NCI-H2227 (cell line): Measurements from ENCODE around the gene SEMA3A.

Source experiments
- DNase-seq: peaks from one replicate; lab custom pipeline; 2025; ENCODE audit not compliant: unreplicated experiment; lab: John Stamatoyannopoulos, UW

SEMA3A gene

GRCh38 chr7:84022009-84022408 is 172.6 kb downstream of the SEMA3A start:
- no peak for DNase-seq

DNA sequence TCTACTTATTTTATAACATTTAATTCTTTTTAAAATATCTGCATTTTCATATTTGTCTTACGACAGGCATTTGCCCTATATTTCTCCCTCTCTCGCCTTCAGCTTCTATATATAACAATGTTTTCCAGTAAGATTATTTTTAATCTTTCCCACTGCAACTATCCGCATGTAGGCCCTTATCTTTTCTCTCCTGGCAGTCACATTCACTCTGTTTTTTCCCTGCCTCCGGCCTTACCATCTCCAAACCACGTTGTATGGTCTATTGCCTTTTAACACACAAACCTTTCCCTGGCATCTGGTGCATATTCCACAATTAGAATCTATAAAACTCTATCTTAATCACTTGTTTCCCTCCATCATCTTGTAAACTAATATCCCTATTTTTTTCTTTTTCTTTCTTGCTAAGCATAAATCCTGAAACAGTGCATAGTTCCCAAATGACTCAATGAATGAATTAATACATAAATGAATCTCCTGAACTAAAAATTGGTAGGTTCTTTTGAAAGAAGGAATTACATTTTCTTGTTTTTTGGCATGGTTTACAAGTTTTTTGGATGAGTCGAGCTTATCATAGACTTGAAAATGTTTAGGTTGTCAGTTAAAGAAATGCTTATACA is 173.2 kb downstream of the SEMA3A start:
- DNase-seq: no peak

GRCh38 chr7:84017651-84018050 is 176.9 kb downstream of the SEMA3A start:
- no peak for DNase-seq

DNA sequence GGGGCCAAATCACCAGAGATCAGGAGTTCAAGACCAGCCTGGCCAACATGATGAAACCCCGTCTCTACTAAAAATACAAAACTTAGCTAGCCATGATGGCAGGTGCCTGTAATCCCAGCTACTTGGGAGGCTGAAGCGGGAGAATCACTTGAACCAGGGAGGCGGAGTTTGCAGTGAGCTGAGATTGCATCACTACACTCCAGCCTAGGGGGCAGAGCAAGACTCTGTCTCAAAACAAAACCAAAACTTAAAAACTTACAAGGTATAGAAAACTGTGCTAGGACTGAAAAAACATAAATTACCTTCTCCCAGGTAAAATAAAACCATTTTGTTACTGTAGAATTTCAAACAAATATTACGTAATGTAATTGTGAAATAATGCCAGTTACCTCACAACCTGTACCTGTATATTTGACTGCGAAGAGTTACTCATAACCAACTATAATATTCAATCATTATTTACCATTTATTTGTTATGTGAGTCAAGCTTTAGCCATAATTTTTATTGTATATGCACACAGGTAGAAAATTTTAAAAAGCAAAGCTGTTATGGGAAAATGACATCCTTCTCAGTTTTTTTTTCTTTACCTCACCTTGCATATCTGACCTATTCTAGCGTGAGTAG is 180.9 kb downstream of the SEMA3A start:
- DNase-seq: no peak

- DNase-seq: no peak
Observed at GRCh38 chr7:84009782-84010181, 184.8 kb downstream of the SEMA3A start.

DNA sequence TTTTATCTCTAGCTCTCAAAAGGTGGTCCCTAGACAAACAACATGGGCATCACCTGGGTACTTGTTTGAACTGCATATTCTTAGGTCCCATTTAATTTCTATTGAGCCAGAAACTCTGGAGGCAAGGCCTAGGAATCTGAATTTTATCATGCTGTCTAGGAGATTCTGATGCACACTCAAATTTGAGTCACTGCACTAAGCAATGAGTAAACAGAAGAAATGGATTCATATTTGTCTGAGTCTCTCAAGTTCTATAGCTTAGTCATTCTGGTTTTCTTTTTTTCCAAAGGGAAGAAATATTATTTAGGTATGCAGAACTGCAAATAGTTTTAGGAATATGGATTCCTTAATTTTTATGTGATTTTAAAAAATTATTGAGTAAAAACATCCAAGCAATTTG is 185.5 kb downstream of the SEMA3A start:
- no peak for DNase-seq

DNA sequence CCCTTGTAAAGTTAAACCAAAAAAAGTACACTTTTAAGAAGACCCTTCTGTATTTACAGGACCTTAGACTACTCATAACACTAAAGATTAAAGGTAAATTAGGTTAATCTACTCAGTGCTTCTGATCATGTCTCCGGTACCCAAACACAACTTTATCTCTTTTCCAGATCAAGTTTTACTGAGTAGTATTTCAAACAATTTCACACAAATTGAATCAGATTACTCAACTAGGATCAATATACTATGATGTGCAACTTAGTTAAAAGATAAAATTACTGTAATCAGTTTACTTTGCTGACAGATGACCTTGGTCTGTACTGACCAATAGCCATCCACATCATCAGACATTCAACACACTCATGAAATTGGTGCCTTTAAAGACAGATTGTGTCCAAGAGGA is 191.4 kb downstream of the SEMA3A start:
- DNase-seq: no peak

GRCh38 chr7:84002348-84002747 is 192.2 kb downstream of the SEMA3A start:
- DNase-seq: no peak

GRCh38 chr7:83996879-83997278 is 197.7 kb downstream of the SEMA3A start:
- DNase-seq: no peak

- DNase-seq: no peak
Observed at GRCh38 chr7:83987764-83988163, 206.8 kb downstream of the SEMA3A start.

DNA sequence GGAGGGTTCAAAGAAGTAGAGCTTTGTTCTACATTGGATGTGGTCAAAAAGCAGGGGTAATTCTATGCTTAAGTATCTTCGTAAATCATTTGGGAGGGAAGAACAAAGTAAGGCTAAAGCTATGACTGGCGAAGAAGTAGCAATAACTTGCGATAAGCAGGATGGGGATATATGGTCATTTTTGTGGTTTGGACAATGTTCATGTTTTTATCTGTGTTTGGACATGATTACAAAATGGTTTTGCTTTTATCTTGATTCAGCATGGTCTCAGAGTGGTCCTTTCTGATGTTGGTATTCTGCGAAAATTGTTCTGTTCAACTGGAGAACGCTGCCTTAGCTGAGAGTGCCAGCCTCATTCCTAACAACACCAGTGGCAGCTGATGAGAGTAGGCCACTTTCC is 208.8 kb downstream of the SEMA3A start:
- DNase-seq: no peak

DNA sequence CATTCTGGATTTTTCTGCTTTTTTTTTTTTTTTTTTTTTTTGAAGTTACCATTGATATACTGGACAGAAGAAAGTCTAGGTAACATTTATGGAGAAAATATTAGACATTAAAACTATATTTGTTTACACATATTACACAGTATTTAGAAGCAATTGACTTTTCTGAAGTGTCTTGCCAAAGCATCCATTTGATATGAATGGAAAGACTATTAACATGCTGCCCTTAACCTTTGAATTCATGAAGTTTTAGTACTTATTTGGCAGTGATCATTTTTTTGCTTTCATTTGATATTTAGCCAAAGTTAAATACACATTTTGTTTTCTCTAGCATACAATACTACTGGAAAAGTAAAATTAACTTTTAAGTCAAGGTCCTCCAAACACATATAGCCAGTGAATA is 210.0 kb downstream of the SEMA3A start:
- no peak for DNase-seq

- no peak for DNase-seq
Observed at GRCh38 chr7:83984076-83984475, 210.5 kb downstream of the SEMA3A start.

DNA sequence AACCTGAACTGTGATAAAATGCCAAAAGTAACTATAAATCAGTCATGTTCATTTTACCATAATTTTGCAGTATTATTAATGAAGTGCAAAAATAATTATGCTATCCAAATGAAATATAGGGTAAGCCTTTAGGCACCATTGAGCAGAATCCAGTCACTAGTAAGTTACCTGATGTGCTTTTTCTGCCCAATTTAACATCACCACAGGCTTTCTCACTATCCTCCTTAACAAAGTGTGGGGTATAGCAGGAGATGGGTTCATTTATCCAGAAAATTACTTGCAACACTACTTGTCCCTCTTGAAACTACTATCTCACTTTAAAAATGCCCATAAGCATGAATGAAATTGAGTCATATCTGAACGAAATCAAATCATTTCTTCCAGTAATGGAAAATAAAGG is 211.0 kb downstream of the SEMA3A start:
- no peak for DNase-seq

DNA sequence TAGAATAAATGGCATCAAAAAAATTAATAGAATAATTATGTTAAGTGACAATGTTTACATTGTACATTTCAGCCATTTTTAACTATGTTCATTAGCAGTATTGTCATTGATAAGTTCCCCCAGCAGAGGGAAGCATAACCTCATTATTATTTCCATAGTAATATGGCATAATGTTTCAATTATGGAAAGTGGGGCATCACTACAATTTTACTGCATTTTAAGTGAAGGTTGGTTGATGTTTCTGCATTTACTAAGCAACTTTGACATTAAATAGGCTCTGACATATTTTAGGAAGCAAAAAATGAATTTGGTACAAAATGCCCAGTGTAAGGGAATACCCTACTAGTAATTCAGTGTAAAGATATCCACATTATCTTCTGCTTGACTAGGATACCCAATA is 218.3 kb downstream of the SEMA3A start:
- DNase-seq: peak; percentile 46

GRCh38 chr7:83970081-83970480 is 224.5 kb downstream of the SEMA3A start:
- no peak for DNase-seq

GRCh38 chr7:83964318-83964717 is 230.3 kb downstream of the SEMA3A start:
- DNase-seq: no peak

GRCh38 chr7:83957333-83957732 is 237.3 kb downstream of the SEMA3A start:
- DNase-seq: no peak

DNA sequence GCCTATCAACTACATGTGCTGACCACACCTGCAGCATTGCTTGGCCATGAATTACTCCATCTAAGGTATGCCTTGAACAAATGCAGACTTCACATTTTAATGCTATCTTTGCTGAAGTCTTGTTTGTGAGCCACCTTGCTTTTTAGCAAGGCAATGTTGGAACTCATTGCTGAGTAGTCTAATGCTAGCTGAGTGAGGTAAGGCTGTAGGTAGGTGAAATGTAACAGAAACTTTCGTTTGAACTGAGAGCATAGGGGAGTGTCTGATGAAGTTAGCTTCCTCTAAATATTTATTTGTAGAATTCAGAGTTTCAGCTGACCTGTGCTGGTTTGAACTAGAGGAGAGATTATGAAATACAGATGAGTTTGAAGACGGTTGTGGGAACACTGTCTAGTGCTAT is 238.5 kb downstream of the SEMA3A start:
- no peak for DNase-seq

GRCh38 chr7:83952236-83952635 is 242.4 kb downstream of the SEMA3A start:
- no peak for DNase-seq

GRCh38 chr7:83947260-83947659 is 247.3 kb downstream of the SEMA3A start:
- peak; percentile 38 for DNase-seq

DNA sequence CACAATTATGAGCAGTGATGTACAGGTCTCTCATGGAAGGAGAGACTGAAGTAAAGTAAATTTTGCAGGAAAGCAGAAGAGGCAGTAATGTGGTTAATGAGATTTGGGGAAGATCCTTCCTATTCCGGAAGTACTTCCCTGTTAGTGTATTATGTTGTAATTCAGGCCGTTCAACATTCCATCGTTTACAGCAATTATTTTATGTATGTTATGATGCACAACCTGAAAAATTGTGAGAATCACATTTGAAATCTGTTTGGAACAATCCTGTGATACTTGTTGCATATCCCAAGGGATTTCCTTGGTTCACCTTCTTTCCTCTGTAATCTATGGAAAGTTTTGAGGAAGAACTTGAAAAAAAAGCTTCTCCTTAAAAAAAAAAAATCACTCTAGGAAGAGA is 247.8 kb downstream of the SEMA3A start:
- DNase-seq: no peak

- DNase-seq: no peak
Observed at GRCh38 chr7:83941300-83941699, 253.3 kb downstream of the SEMA3A start.
